ENCODE measurements around the gene PMEL.

PMEL gene

GRCh38 chr12:55912908-55913307 lies 52.9 kb downstream of the PMEL start:
- no peak for DNase-seq

DNA sequence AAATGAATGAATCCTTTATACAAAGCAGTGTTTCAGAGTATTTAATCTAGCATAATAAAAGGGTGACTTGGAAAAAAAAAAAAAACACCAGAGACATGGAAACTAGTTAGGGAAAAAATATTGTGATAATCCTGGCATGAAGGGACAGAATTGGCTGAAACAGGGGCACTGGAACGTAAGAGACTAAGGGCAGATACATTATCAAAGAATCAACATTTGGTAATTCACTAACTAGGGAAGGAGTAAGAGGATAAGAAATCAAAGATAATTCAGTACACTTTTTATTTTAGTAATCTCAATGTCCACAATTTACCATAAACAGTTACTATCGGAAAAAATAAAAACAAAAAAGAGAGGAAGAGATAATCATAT lies 56.3 kb downstream of the PMEL start:
- DNase-seq: no peak

GRCh38 chr12:55908726-55909512 lies 56.9 kb downstream of the PMEL start:
- DNase-seq: no peak

DNA sequence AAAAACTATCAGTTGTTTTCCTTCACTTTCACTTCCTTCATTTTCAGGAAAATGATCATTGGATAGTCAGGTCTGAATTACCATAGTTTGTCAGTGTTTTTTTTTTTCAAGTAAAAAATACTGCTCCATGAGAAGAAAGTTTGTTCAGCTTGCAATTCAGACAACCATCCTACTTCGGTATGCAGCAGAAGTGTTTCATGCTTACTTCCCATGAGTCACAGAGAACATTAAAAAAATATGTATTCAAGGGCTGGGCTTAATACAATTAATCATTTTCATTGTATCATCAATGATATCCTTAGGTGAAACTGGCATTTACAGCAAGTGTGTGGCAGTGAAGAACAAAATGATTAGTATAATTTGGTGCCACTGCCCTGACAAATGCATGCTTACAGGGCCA lies 59.8 kb downstream of the PMEL start:
- DNase-seq: no peak

All from NCI-H748 treated with DMSO at 0.1 percent for 48 hours (cell line).